Stimulated activated CD4-positive, alpha-beta T cell treated with anti-CD3 and anti-CD28 coated beads, Interleukin-12 subunit alpha, Interleukin-12 subunit beta, amount 100 ng/mL, for 24 hours (primary cell): ENCODE measurements around the gene NR0B2.
A peak's percentile ranks its signal among the peaks of the same experiment; 100 is the strongest.

Experiments used
- DNase-seq, 2 experiments: peaks; one replicate each; pipeline ENCODE4 v3.0.0-alpha.2; 2020; ENCODE audit warnings: low read depth in 2 of 2

NR0B2 gene

GRCh38 chr1:26936823-26937222, 23.0 kb upstream of the NR0B2 start:
- no peak for DNase-seq

GRCh38 chr1:26932531-26932930, 18.8 kb upstream of the NR0B2 start:
- DNase-seq = no peak

GRCh38 chr1:26923711-26924110, 9.9 kb upstream of the NR0B2 start:
- DNase-seq = no peak

- no peak for DNase-seq
These were observed 9.1 kb upstream of the NR0B2 start for GRCh38 chr1:26922901-26923300.

- DNase-seq = no peak
These were observed 8.6 kb upstream of the NR0B2 start for GRCh38 chr1:26922431-26922729.

GRCh38 chr1:26921540-26922430, 8.0 kb upstream of the NR0B2 start, which contains the start of gene NUDC:
Gene NUDC (plus strand): TSS chr1:26921743. CDS start chr1:26921849, 106 bp downstream.
- peak; percentile 91 to 93 for DNase-seq

GRCh38 chr1:26921126-26921539, 7.4 kb upstream of the NR0B2 start:
- no peak for DNase-seq

GRCh38 chr1:26915204-26915842, 1.5 kb upstream of the NR0B2 start:
- DNase-seq = no peak

- no peak for DNase-seq
These were observed 404 bp downstream of the NR0B2 start for GRCh38 chr1:26913389-26913753.

- no peak for DNase-seq
These were observed 1.7 kb downstream of the NR0B2 start for GRCh38 chr1:26912147-26912490.

- DNase-seq = no peak
These were observed 2.2 kb downstream of the NR0B2 start for GRCh38 chr1:26911399-26912146.

- DNase-seq = no peak
These were observed 3.2 kb downstream of the NR0B2 start for GRCh38 chr1:26910343-26911160.

- no peak for DNase-seq
These were observed 3.8 kb downstream of the NR0B2 start for GRCh38 chr1:26909951-26910342.

- DNase-seq = no peak
These were observed 6.5 kb downstream of the NR0B2 start for GRCh38 chr1:26907071-26907917.

GRCh38 chr1:26900815-26901511, 12.8 kb downstream of the NR0B2 start:
- DNase-seq = no peak

GRCh38 chr1:26900001-26900814, 13.6 kb downstream of the NR0B2 start, which contains the start of gene GPATCH3:
Gene GPATCH3 (minus strand): TSS chr1:26900467. CDS start chr1:26900442, 25 bp downstream.
- DNase-seq = peak; percentile 74 to 88

GRCh38 chr1:26897351-26897750, 16.4 kb downstream of the NR0B2 start:
- no peak for DNase-seq

GRCh38 chr1:26894263-26894662, 19.5 kb downstream of the NR0B2 start:
- no peak for DNase-seq

- DNase-seq = no peak
These were observed 23.3 kb downstream of the NR0B2 start for GRCh38 chr1:26890467-26890796.
